IPS DF 19.7 (cell line): ENCODE measurements around the gene TUNAR.

ENCODE experiments used
- DNase-seq: peaks from one replicate; pipeline ENCODE4 v3.0.0-alpha.2; 2013; ENCODE audit warnings: low read depth, low spot score

Gene TUNAR

DNA sequence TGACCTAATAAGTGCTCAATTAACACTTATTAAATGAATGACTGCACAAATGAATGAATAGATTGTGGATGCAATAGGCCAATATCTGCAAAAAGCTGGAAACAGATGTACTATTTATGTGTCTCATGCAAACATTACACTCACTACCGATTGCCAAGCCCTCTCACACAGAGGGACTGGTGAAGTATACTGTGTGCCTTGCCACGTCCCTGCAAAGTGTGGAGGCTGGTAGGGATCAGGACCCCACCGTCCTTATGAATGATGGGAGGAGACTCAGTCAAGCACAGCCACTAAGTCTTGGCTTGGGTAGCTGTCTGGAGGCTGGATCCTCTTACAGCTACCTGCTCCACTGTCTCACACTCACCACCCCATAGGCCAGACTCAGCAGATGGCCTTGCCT, 3.9 kb upstream of the TUNAR start:
- DNase-seq = no peak

DNA sequence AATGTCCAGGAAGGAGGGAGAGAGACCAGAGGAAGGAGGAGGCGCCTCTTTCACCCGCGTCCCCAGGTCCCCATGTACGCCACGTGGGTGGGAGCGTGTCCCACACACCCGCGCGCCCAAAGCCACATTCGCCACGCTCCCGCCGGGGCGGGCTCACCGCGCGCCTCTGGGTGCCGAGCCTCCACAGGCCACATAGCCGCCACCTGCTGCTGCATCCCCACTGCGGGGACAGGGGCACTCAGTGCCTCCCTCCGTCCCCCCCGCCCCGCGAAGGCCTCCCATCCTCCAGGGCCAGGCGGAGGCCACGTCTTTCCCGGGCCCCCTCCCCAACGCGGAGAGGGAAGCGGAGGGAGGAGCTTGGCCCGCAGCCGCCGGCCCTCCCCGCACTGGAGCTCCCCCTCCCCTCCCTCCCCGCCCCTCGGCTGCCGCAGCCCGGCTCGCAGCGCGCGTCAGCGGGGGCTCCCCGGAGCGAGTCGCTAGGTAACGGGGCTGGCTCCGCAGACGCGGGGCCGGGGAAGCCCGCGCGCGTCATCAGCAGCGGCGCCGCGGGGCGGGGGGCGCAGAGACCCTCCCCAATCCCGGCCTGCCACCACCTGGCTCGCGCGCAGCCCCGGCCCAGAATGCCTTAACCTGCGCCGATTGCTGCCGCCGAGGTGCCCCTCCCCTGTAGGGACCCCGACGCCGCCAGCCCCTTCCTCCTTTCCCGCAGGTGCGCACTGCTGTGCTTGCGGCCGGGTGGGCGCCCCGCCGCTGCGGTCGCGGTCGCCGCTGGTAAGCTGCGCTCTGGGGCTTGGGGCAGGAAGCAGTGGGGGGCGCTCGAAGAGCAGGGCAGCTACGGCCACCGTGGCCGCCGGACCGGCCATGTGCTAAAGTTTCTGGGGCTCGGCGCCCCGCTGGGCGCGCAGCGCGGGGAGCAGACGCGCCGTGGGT, 536 bp upstream of the TUNAR start:
- no peak for DNase-seq

DNA sequence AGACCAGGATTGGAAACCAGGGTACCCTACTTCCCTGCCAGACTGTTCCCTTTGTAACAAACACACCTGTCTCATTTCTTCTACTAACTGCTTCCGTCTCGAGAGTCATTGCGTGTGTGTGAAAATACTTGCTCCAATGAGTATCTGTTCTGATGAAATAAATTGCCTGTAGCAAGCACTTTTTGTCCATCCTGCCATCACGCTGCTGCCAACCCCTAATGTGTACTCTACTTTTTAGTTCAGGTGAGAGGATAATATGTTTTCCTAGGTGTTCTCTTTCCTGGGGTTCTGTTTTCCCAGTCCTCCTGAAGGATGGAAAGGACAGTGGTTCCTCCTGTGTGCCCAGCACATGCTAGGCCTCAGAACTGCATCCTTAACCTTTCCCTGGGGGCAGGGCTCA, 1.0 kb downstream of the TUNAR start:
- no peak for DNase-seq

DNA sequence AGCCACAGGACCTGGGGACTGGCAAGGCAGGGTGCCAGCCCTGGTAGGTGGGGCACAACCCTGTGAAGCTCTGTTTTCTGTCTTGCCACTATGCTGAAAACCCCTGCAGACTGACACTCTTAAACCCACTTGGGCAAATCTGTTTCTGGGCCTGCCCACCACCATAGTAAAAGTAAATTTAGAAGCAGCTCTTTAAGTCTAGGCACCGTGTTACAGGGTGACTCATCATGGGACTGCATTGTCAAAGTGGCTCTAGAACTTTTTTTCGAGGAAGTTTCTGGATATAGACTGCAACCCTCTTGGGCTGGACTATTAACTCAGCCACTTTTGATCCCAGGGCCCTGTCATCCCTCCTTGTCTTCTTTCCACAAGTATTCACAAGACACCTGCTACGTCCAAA, 7.7 kb downstream of the TUNAR start:
- no peak for DNase-seq

GRCh38 chr14:95885278-95885677, 8.6 kb downstream of the TUNAR start:
- DNase-seq = no peak

DNA sequence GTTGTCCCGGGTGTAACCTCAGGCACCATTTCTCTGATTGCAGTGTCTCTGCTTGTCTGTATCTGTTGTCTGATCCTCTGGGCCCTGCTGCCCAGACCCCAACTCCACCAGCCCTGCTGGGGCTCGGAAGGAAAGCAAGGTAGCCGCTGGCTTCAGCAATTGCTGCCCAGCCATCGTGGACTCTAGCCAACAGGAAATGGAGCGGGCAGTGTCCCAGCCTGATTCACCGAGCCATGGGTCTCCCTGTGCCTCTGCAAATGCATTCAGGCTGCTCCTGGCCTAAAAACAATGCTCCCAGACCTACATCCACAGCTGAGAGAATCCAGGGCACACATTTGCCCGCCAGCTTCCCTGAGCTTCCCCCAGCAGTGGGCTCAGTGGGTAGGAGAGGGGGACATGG, 9.2 kb downstream of the TUNAR start:
- DNase-seq = no peak

DNA sequence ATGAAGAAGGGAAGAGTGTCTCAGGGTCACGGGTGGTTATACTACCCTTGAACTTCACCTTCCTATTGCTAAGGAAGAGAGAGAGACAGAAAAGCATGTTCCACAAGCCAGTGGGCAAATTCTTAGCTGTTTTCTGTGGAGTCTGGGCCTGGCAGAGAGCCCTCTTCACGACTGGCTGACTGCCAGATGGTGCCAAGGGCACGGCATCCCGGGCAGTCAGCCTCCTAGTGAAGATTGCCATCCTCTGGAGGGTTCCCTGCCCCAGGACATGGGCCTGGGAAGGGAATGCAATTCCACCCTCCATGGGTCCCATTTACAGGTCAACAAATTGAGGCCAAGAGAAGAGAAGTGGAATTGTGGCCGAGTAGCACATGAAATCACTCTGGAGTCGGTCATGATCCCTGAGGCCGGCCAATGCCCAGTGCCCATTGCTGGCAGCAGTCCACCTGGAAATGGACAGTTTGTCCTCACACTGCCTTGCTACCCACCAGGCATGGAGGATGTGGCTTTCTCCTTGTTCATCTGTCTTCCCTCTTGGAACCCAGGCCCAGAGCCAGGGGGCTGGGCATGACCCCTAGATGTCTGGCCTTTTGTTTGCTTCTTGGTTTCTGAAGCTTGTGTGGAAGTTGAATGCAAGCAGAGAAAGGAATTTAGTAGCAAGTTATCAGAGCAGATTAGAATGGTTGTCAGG, 9.9 kb downstream of the TUNAR start:
- no peak for DNase-seq

DNA sequence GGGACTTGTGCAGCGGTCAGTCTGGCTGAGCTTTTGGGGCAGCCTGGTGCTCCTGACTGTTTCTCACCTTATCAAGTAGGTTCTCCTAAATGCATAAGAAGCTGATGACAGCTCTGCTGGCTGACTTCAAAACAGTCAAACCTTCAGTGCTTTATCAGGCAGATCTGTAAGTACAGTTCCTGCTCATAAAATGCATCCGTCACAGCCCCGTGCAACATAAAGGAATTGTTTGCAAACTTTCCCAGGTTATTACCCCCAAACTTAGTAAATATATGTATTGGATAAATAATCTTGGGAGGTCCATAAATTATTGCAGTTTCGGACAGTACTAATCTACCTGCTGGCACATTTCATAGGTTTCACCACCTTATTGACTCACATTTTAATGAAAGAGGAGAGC, 10.7 kb downstream of the TUNAR start:
- no peak for DNase-seq

GRCh38 chr14:95889236-95889979, 12.8 kb downstream of the TUNAR start:
- no peak for DNase-seq

GRCh38 chr14:95891742-95892141, 15.1 kb downstream of the TUNAR start:
- no peak for DNase-seq

GRCh38 chr14:95892142-95892541, 15.5 kb downstream of the TUNAR start:
- DNase-seq = no peak

DNA sequence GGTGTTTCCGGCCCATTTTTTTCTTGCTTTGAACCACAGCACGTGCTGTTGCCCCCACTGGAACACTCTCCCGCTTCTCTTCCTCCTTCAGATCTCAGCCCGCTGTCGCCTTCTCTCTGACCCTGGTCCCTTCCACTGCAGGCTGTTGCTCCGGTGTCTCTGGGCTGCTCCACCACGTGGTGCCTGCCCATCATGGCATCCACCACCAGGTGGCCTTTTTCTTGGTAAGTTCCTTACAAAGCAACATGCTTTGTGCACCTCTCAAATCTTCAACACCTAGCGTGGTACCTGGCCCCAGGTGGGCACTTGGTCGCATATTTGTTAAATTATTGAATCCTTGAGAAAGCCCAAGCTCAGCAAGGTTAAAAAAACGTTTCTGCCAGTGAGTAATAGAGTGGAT, 19.1 kb downstream of the TUNAR start:
- DNase-seq = no peak

- DNase-seq = no peak
These were observed 20.0 kb downstream of the TUNAR start for GRCh38 chr14:95896498-95897135.

DNA sequence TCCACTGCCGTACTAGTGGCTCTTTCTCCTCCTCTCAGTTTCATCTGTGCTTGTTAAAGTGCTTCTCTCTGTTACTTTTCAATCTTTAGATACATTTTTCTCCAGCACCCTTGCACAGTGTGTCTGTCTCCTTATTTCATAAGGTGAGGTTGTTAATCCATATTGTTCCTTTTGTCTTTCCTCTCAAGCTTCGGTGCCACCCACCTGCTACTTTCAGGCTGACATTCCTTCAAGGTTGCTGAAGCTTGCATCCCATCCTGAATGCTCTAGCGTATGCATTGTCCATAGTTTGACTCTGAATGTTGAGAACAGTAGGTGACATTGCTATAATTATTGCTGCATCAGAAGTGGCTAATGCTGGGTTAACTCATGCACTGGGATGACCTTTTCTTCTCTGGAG, 20.6 kb downstream of the TUNAR start:
- no peak for DNase-seq

GRCh38 chr14:95901054-95901453, 24.4 kb downstream of the TUNAR start:
- DNase-seq = no peak

- DNase-seq = no peak
These were observed 25.7 kb downstream of the TUNAR start for GRCh38 chr14:95902273-95902826.

- no peak for DNase-seq
These were observed 26.5 kb downstream of the TUNAR start for GRCh38 chr14:95903165-95903564.

GRCh38 chr14:95903616-95904107, 27.0 kb downstream of the TUNAR start:
- no peak for DNase-seq

DNA sequence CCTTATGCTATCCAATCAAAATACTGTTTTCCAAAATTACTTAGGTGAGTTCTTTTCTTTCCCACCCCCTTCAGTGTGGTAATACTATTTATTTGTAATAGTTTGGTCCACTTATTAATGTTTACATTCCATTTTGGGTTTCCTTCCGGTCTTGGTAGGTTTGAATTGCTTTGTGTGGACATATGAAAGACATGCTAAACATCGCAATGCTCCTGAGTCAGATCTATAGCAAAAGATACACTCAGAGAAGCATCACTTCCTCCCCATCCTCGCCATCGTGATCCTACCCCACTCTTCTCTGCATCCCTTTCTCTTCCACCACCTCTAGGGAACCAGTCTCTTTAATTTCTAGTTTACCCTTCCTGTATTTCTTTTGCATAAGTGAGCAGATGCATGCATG, 30.0 kb downstream of the TUNAR start:
- no peak for DNase-seq

DNA sequence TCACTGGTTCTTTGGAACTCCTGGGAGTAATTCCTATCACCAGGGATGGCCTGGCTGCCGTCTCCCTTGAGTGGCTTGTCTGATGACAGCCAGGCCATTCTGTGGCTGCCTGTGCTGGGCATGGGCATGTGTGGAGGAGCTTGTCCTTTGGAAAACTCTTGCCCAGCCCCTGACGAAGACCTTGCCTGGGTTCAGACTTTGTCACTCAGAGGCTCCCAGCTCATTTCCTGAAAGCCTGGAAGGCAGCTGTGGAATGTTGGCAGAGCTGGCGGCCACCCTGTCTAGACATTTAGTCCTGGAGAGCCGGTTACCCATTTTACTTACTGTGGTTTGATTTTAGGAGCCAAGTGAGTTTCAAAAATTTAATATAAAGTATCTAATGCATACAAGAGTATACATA, 34.0 kb downstream of the TUNAR start:
- DNase-seq = no peak

DNA sequence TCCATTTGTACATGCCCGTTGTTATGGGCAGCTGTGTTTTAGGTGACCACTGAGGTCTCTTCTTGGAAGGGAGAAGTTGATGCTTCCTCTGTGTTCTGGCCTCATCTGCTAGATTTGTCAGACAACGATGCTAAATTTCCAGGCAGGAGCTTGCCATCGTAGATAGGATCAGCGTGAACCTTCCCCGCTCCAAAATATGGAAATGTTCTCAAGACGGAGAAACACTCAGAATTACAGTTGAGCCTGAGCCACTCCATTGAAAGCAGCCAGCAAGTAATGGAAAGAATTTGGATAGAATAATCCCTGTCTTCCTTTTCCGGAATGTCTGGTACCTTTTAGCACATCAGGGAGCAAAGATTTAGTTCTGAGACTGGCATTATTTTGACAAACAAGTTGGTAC, 34.8 kb downstream of the TUNAR start:
- DNase-seq = no peak
